ENCODE data around the gene RNF220. TPM values are rescaled to one million over a fixed set of nuclear protein-coding genes. Genes with fewer than 3 reads are reported as not detected.

RNF220 gene
- total RNA-seq, result 61.8 and 74.3 TPM in 2 replicates

DNA sequence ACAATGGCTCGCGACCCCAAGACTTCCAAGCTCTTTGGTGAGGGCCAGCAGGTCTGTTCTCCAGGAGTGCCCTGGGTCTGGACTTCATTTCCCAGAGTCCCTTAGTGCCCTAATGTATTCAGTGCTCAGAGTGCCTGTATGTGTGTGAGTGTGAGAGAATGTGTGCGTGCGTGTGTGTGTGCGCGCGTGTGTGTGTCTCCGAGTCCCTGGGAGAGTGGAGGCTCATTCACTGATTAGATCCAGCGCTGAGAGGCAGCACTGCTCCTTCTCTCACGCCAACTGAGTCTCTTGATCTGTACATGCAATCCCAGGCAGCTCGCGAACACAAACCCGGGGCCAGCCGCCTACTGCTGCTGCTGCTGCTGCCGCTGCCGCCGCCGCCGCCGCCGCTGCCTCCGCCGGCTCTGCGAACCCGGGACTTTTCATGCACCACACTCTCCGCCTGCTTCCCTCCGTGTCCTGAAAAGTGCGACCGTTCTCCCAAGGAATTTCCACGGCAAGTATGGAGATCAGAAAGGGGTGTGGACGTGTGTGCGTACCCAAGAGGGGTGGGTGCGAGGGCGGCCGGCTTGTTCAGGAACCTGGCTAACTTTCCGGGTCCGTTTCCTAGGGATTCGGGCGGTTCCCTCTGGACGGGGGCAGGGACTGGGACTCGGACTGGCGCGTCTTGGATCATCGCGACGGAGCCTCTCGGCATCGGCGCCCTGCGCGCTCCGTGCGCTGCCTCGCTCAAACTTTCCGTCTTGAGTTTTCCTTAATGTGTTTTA is at the start of gene RNF220:
Gene RNF220, plus strand, starts transcription at position 225 of the 767 bp plus-strand sequence.
- DNase-seq (ENCODE audit: extremely low read depth, low read depth, low spot score), result no peak

DNA sequence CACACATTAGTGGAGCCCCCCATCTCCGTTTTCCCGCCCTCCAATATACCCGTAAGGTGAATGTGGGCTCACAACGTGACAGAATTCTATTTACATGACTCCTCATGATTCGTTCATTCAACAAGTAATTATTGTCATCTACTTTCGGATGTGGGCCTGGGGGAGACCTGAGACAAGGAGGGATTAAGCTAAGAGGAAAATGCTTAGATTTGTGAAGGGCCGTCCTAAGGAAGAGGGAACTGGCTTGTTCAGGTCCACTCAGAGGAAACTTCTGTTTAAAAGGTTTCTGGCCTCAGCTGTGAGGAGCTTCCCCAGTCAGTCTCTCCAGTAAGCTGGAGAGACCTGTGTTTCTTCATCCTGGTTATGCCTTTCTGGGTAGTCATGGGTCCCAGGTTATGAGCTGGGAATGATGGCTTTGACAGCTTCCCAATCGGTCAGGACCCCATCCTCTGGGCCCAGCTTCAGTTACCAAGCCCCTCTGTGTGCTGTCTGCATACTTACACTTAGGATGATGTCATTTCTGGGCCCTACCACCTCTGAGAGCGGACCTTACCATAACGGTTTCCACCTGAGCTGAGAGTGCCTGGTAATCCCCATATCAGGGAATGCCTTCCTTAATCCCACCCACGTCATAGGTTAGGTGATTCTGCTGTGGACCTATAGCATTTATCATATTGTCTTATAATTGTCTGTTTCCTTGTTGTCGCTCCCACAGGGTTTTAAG is 49.3 kb upstream of the RNF220 start:
- no peak for DNase-seq (ENCODE audit: extremely low read depth, low read depth, low spot score)

DNA sequence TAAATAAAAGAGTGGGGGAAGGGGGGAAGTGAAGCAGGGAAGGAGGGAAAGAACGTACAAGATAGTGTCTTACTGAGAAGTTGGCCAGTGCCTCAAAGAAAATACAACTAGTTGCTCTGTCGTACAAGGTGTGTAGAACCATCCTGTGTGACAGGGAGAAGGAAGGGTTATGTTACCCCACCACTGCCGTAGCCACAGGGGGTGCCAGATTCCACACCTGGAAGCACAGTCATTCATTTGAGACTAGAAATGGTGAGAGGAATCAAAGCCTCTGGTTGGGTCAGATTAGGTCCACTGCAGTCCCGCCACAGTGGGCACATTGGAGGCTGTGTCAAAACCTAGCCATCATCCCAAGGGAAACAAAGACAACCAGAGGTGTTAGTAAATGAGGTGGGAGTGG is 47.3 kb upstream of the RNF220 start:
- DNase-seq (ENCODE audit: extremely low read depth, low read depth, low spot score), result no peak

DNA sequence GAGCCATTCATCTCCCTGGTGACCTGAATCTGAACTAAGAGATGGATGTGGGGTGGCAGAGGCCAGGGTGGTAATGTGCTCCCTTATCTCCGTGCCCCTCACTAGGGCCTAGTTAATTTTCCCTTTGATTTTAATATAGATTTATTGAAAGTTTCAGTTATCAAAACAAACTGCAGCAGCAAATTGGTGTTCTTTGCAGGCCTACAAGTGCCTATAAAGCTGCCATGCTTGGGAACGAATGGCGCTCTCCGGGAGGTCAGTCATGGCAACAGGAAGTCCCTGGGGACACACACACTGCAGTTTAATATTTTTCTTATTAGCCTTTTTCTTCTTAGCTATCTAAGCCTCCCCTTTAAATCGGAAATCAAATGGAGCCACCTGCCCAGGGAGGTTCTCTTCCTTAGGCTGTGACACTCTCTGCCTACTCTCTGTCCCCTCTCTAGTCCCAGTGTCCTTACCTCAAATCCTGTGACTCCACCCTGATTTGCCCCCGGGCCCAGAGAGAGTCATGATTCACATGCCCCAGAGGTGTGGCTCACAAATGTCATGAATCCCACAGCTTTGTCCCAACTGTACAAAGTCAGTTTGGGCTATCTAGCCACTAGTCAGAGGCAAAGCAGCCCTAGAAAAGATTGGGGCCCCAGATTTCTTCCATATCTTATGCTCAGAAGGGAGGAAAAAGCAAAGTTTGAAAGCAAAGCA is 45.7 kb upstream of the RNF220 start:
- no peak for DNase-seq (ENCODE audit: extremely low read depth, low read depth, low spot score)

GRCh38 chr1:44361478-44361877 is 43.6 kb upstream of the RNF220 start:
- DNase-seq (ENCODE audit: extremely low read depth, low read depth, low spot score), result no peak

GRCh38 chr1:44366371-44366975 is 38.6 kb upstream of the RNF220 start:
- no peak for DNase-seq (ENCODE audit: extremely low read depth, low read depth, low spot score)

GRCh38 chr1:44367944-44368343 is 37.1 kb upstream of the RNF220 start:
- no peak for DNase-seq (ENCODE audit: extremely low read depth, low read depth, low spot score)

- no peak for DNase-seq (ENCODE audit: extremely low read depth, low read depth, low spot score)
These were observed 36.4 kb upstream of the RNF220 start for GRCh38 chr1:44368471-44369151.

GRCh38 chr1:44371206-44371605 is 33.8 kb upstream of the RNF220 start:
- no peak for DNase-seq (ENCODE audit: extremely low read depth, low read depth, low spot score)

GRCh38 chr1:44375547-44375946 is 29.5 kb upstream of the RNF220 start:
- no peak for DNase-seq (ENCODE audit: extremely low read depth, low read depth, low spot score)

- DNase-seq (ENCODE audit: extremely low read depth, low read depth, low spot score), result no peak
These were observed 26.9 kb upstream of the RNF220 start for GRCh38 chr1:44377925-44378784.

DNA sequence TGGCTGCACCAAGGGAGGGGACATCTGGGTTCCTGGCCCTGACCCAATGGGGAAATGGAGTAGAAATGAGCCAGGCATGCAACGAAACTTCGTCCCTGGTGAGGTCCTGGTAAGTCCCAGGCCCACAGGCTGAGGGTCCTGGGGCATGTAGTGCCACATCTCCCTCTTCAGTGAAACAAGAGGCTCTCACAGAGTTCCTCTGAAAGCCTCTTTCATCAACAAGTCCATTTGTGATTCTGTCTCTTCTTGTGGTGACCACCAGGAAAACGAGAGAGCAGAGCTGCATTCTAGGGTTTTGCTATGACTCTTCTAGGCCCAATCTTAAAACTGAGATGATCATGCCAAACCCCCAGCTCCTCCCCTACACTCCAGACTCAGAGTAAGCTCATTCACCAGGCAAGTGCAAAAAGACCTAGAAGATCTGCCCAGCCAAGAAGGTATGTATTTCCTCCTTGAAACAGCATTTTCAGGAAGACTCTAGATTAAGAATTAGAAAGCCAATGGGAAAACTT is 24.3 kb upstream of the RNF220 start:
- no peak for DNase-seq (ENCODE audit: extremely low read depth, low read depth, low spot score)

DNA sequence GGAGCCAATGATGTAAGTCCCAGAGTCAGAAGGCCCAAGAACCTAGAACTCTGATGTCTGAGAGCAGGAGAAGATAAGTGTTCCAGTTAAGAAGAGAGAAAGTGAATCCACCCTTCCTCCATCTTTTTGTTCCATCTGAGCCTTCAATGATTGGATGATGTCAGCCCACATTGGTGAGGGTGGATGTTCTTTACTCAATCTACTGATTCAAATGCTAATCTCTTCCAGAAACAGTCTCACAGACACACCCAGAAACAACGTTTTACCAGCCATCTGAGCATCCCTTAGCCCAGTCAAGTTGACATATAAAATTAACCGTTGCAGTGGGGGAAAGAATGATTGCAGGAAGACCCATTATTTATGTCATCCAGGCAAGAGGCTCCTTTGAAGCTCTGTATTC is 16.5 kb upstream of the RNF220 start:
- no peak for DNase-seq (ENCODE audit: extremely low read depth, low read depth, low spot score)

DNA sequence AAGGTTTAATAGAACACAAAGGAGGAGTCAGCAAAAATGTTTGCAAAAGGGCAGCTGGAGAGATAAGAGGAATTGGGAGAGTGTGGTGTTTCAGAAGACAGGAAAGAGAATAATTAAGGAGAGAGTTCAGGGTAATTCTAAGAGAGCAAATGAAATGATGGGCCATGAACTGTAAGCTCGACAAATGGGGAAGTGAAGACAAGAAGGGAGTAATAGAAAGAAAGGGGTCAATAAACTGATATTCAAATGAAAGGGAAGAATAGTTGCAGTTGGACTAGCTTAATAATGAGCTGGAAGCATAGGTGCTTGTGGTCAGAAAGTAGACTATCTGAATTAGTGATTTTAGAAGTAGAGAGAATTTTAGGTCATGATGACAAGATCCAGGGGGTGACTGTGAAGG is 15.6 kb upstream of the RNF220 start:
- no peak for DNase-seq (ENCODE audit: extremely low read depth, low read depth, low spot score)

DNA sequence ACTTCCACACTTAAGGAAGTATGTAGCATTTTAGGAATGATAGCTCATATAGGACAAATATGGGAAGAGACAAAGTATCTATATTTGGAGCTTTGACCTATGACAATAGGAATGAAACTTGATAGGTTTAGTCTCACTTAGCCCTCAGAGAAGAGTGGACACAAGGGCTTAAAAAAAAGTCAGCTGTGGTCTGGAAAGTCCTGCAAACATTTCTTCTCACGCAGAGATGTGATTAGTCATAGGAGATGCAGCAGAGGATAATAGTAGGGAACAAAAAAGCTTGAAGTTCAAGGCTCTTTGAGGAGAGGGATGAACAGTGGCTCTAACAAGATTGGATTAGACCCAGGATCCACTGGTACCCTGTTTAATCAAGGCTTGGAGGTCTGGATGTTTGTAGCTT is 14.8 kb upstream of the RNF220 start:
- no peak for DNase-seq (ENCODE audit: extremely low read depth, low read depth, low spot score)

DNA sequence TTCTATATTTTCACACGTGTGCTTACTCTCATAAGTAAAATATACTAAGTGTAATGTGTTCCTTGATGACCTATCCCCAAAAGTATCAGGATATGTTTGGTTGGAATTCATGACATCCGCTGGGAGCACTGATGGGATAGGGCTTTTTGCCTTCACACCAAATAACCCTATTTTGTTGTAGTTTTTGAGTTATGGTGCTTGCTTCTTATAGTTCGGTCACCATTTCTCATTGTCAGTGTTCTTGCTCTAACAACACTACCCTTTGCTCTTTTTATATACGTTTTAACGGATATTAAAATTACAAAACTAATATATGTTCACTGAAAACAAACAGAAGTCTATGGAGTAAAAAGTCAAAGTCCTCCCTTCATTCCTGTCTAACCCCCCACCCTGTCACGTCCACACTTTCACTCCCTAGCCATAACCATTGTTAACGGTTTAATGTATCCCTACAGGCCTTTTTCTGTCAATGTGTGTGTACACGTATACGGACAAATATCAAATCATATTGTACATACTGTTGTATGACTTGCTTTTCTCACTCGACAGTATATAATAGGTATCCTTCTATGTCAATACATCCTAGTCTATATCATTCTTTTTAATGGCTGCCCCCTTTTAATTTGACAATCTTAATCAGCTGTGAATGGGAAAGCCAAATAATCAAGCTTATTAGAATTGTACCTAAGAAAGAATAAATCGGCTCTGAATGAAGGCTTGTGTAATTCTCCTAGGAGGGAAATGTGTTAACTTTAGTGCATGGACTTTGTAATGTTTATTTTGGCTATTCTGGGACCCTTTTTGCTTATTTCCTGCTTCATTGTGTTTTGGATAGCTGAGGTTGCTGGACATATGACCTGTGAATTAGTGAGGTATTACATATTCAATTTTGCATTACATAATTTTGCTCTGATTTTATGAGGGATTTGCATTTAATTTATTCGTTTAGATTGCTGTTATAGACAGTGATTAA is 3.5 kb upstream of the RNF220 start:
- DNase-seq (ENCODE audit: extremely low read depth, low read depth, low spot score), result no peak

- no peak for DNase-seq (ENCODE audit: extremely low read depth, low read depth, low spot score)
These were observed 1.0 kb downstream of the RNF220 start for GRCh38 chr1:44405798-44406736.

All from glomerular endothelial cell (primary cell).